NB4 (cell line): ENCODE measurements around the gene EDNRB.

Experiments
- TF ChIP-seq, protein P1 (sequence below): IDR thresholded peaks from one replicate; pipeline ENCODE4 v1.5.1; 2012; ENCODE audit warnings: low read depth, low read length
- TF ChIP-seq, protein P2 (sequence below): IDR thresholded peaks from 2 replicates; pipeline ENCODE4 v1.6.1; 2011; ENCODE audit warnings: low read depth, low read length

DNA sequence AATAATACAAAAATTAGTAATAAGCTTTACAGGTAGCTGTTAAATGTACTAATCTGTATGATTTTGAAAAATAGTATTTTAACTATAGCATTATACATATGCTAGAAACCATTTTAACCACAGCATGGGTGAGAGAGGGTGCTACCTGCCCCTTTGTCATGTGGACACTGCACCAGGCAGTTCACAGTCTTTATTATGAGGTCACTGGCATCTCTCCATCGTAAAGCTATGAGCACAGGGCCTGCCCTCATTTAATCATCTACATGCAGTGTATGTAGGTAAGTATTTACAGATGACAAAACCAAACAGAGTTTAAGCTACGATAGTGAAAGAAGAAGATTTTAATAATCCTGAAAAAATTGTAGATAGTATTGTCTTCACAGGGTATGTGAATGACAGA lies 21.7 kb downstream of the EDNRB start:
- TF ChIP-seq, protein P1, sequence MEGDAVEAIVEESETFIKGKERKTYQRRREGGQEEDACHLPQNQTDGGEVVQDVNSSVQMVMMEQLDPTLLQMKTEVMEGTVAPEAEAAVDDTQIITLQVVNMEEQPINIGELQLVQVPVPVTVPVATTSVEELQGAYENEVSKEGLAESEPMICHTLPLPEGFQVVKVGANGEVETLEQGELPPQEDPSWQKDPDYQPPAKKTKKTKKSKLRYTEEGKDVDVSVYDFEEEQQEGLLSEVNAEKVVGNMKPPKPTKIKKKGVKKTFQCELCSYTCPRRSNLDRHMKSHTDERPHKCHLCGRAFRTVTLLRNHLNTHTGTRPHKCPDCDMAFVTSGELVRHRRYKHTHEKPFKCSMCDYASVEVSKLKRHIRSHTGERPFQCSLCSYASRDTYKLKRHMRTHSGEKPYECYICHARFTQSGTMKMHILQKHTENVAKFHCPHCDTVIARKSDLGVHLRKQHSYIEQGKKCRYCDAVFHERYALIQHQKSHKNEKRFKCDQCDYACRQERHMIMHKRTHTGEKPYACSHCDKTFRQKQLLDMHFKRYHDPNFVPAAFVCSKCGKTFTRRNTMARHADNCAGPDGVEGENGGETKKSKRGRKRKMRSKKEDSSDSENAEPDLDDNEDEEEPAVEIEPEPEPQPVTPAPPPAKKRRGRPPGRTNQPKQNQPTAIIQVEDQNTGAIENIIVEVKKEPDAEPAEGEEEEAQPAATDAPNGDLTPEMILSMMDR: no peak
- TF ChIP-seq, protein P2, sequence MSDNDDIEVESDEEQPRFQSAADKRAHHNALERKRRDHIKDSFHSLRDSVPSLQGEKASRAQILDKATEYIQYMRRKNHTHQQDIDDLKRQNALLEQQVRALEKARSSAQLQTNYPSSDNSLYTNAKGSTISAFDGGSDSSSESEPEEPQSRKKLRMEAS: no peak
